T follicular helper cell (primary cell): ENCODE results near the gene NEGR1.

Experiments
- DNase-seq: peaks from one replicate; pipeline ENCODE4 v3.0.0-alpha.2; 2020; ENCODE audit warnings: low read depth

Gene NEGR1

DNA sequence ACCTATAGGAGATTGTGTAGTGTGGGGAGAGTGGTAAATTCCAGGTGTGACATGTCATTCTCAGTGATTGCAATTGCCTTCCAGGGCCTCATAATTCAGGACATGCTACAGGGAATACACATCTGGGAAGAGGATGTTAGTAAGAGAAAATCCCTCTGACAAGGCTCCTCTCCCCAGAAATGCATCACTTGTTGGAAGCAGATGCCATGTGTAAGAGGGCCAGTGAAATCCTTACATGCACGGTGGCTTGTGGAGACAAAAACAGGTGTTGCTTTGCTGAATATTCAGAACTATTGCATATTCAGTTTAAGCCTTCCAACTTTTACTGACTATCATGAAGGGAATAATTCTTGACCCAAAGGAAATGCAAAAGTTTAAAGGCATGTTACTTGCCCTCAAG lies 503.4 kb downstream of the NEGR1 start:
- no peak for DNase-seq

DNA sequence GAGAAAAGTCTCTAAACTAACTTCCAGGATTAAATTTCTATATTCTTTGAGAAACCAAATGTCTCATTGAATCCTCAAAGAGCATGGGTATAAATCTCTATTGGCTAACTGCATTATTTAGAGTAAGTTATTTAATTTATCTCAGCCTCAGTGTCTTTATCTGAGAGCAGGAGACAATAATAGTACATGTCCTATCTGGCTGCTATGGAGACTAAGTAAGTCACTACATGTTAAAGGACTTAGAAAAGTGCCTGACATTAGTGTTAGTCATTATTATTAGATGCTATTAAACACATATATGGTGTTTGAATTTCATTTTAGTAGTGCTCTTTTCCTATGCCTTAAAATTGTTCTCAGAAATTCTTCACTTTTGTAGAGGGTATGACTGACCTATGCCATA lies 505.2 kb downstream of the NEGR1 start:
- no peak for DNase-seq

DNA sequence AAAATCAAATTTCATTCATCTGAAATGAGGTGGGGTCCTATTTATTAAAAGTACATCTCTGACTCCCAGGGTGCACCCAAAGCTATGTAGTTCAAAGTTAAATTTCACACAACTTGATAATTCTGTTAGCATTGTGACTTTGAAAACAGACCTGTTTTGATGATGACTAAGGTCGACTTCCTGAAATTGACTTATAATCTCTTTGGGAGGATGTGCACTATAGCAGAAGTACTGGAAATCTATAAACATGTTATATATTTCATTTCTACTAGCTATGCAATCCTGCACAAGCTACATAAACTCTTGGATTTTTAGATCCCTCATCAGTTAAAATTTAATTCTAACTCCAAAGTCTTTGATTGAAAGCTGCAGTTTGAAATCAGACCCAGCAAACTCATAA lies 507.6 kb downstream of the NEGR1 start:
- DNase-seq = no peak

- DNase-seq = no peak
These were observed 512.2 kb downstream of the NEGR1 start for GRCh38 chr1:71770121-71770520.

GRCh38 chr1:71766748-71767147 lies 515.6 kb downstream of the NEGR1 start:
- no peak for DNase-seq

GRCh38 chr1:71762514-71763255 lies 519.7 kb downstream of the NEGR1 start:
- DNase-seq = no peak

- DNase-seq = no peak
These were observed 526.9 kb downstream of the NEGR1 start for GRCh38 chr1:71755441-71755840.

DNA sequence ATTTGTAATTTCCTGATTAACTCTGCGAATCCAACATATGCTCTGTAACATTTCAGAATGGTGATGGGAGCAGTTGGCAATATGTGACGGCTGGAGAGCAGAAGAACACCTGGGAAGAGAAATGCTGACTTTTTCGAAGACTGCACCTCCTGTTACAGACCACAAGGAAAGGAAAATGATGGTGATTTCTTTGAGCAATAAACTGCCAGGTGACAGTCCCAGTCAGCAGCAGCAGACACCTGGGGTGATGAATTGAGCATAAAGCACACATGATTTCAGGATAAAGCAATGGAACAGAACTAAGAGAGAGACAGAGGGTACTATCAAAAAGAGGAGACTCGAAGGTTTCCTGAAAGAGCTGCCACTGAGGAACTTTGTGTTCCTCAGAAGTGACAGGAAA lies 528.6 kb downstream of the NEGR1 start:
- DNase-seq = no peak

- no peak for DNase-seq
These were observed 537.0 kb downstream of the NEGR1 start for GRCh38 chr1:71745326-71745725.

- DNase-seq = no peak
These were observed 538.5 kb downstream of the NEGR1 start for GRCh38 chr1:71743862-71744261.

DNA sequence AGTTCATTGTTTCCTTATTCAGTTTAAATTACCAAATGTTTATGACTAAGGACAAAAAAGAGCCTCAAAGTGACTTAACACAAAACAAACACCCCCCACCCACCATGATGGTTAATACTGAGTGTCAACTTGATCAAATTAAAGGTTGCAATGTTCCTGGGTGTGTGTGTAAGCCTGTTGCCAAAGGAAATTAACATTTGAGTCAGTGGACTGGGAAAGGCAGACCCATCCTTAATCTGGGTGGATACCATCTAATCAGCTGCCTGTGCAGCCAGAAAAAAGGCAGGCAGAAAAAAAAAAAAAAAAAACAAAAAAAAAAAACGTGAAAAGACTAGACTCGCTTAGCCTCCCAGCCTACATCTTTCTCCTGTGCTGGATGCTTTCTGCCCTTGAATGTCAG lies 543.4 kb downstream of the NEGR1 start:
- no peak for DNase-seq

DNA sequence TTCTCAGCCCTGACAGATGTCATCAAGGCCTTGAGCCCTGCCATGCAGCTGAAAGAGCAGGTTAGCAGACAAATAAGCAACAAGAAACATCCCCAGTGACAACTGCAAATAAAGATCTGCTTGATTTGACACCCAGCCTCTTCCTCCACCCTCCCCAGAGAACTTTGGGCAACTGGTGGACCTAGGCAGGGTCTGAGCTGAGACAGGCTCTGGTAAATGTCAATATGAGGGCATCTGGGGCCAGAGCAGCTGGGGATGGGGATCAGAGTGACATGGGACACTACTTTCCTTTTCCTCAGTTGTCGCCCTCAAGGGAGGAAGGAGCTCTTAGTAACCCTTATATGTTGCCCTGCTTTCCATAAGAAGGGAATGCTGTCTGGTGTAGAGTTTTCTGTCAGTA lies 544.1 kb downstream of the NEGR1 start:
- no peak for DNase-seq

GRCh38 chr1:71737768-71738167 lies 544.6 kb downstream of the NEGR1 start:
- DNase-seq = no peak

- DNase-seq = no peak
These were observed 549.2 kb downstream of the NEGR1 start for GRCh38 chr1:71733121-71733520.

DNA sequence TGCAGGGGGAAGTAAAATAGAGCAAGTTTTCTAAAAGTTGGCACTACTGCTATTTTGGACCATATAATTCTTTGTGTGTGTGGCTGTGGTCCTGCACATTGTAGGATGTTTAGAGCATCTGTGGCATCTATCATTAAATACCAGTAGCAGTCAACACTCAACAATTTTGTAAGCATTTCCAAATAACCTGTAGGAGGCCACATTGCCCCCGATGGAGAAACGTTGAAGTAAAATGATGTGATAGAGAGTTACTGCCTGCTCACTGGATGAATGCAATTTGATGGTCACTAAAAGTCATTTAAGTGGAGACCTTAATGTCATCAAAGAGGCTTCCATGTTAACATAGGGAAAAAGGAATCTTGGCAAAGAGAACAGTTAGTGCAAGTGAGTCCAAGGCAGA lies 560.8 kb downstream of the NEGR1 start:
- no peak for DNase-seq

GRCh38 chr1:71719330-71719729 lies 563.0 kb downstream of the NEGR1 start:
- no peak for DNase-seq

DNA sequence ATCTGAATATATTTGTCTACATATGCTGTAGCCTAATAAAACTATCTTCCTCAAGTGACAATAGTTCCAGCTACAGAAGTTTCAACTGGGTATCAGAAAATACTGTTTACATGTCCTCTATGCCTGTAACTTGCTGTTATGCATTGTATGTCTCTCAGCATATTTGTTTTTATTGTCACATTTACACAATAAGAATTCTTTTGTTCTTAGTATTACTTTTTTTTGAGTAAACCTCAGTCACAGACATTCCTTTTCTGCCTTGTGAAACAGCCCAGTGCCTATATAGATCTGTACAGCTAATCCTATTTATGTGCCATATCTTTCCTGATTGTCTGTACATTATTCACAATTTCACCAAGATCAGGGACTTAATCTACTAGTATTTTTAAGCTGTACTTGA lies 565.2 kb downstream of the NEGR1 start:
- DNase-seq = no peak

GRCh38 chr1:71711456-71711855 lies 570.9 kb downstream of the NEGR1 start:
- DNase-seq = no peak

DNA sequence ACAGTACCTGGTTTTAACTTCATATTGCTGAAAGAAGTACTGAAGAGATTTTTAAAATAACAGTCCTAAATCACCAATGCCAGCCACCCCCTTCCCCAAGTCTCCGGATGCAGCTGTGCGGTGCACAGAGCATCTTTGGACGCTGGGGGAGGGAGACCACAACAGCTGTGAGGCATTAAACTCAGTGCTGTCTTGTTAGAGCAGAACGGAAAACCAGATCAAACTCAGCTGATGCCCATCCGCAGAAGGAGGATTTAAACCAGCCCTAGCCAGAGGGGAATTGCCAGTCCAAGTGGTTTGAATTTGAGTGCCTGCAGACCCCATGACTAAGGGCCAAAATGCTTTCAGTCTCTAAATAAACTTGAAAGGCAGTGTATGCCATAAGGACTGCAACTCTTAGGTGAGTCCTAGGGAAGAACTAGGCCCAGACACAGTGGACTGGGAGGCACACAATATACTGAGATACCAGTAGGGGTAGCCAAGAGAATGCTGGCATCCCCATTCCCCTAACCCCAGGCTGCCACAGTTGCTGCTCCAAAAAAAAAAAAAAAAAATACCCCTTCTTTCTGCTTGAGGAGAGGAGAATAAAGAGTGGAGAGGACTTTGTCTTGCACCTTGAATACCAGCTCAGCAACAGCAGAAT lies 576.2 kb downstream of the NEGR1 start:
- no peak for DNase-seq

GRCh38 chr1:71698186-71698585 lies 584.2 kb downstream of the NEGR1 start:
- no peak for DNase-seq

DNA sequence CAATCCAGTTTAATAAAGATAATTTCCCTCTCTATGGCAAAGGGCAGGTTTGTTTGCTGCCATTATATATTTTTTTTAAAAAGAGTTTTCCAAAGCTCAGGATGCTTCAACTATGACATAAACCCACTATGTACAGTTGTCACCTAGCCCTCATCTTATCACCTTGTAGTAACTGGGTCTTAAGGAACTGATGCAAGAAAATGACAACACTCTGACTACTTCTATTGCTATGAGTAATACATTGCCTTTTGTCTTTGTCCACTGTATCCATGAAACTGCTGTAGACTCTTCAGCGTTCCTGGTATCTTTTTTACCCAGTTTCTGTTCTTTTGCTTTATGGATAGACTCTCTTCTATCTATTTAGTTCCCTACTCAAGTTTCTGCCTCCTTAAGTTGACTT lies 586.5 kb downstream of the NEGR1 start:
- DNase-seq = no peak

GRCh38 chr1:71695084-71695483 lies 587.3 kb downstream of the NEGR1 start:
- DNase-seq = no peak

DNA sequence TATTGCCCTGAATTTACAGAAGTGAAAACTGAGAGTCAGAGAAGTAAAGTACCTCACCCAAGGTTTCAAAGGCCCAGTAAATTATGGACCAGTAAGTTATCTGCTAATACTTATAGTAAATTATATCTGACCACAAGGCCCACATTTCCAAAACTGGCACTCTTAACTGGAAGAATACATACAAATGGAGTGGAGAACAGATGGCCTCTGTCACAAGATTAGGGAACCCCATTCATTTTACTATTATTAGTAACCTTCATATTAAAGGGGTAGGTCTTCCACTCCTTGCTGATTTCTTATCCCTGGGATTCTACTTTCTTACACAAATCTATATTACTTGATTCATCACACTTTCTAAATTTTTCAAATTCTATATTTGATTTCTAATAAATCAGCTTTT lies 588.8 kb downstream of the NEGR1 start:
- no peak for DNase-seq

DNA sequence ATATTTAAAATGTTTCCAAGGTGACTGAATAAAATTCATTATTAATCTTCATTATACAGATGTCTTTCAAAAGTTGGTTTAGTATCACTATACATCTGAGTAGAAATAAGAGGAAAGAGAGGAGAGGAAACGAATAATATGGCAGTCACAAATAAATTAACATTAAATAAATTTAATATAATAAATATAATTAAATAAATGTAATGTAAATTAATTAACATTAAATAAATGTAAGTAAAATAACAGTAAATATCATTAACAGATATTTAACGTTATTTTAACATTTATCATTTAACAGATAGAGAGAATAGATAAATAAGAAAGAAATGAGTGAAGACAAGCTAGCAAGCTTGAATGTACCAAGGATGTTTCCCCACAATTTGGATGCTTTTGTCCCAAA lies 592.7 kb downstream of the NEGR1 start:
- no peak for DNase-seq
